GM18951 (cell line): Measurements from ENCODE around the gene NLGN1.

Experiments
- POLR2A ChIP-seq: IDR thresholded peaks from 4 replicates; pipeline ENCODE4 v1.6.1; 2011; ENCODE audit warnings: mild to moderate bottlenecking; ENCODE audit not compliant: insufficient read length, insufficient read depth; ENCODE audit errors: extremely low read depth
- in situ Hi-C: fragments of 300-500 bp; cut with MboI; formaldehyde crosslinking; loops from one replicate; pipeline ENCODE4 v1.12.0; 2022; ENCODE audit warnings: low sequenced_read_pairs, mixed read lengths, inconsistent platforms; ENCODE audit not compliant: unreplicated experiment

The NLGN1 gene

GRCh38 chr3:174125267-174125824, 727.8 kb downstream of the NLGN1 start:
- in situ Hi-C loops = no loop called here
- no peak for TF ChIP-seq POLR2A

- TF ChIP-seq POLR2A = no peak
- in situ Hi-C loops = no loop called here
These were observed 729.6 kb downstream of the NLGN1 start for GRCh38 chr3:174126990-174127758.

- in situ Hi-C loops = no loop called here
- no peak for TF ChIP-seq POLR2A
These were observed 734.5 kb downstream of the NLGN1 start for GRCh38 chr3:174132006-174132405.

GRCh38 chr3:174132421-174133042, 735.0 kb downstream of the NLGN1 start:
- in situ Hi-C loops = no loop called here
- TF ChIP-seq POLR2A = no peak

GRCh38 chr3:174146008-174146407, 748.5 kb downstream of the NLGN1 start:
- in situ Hi-C loops = no loop called here
- no peak for TF ChIP-seq POLR2A

- in situ Hi-C loops = no loop called here
- no peak for TF ChIP-seq POLR2A
These were observed 750.3 kb downstream of the NLGN1 start for GRCh38 chr3:174147798-174148197.

GRCh38 chr3:174153871-174154270, 756.3 kb downstream of the NLGN1 start:
- no peak for TF ChIP-seq POLR2A
- in situ Hi-C loops = no loop called here

- in situ Hi-C loops = no loop called here
- TF ChIP-seq POLR2A = no peak
These were observed 758.7 kb downstream of the NLGN1 start for GRCh38 chr3:174156200-174156599.

GRCh38 chr3:174158674-174159073, 761.1 kb downstream of the NLGN1 start:
- in situ Hi-C loops = no loop called here
- no peak for TF ChIP-seq POLR2A

- no peak for TF ChIP-seq POLR2A
- in situ Hi-C loops = no loop called here
These were observed 762.1 kb downstream of the NLGN1 start for GRCh38 chr3:174159604-174160003.

GRCh38 chr3:174162550-174162949, 765.0 kb downstream of the NLGN1 start:
- in situ Hi-C loops = no loop called here
- TF ChIP-seq POLR2A = no peak

- in situ Hi-C loops = no loop called here
- TF ChIP-seq POLR2A = no peak
These were observed 770.5 kb downstream of the NLGN1 start for GRCh38 chr3:174168026-174168425.

- TF ChIP-seq POLR2A = no peak
- in situ Hi-C loops = no loop called here
These were observed 771.2 kb downstream of the NLGN1 start for GRCh38 chr3:174168538-174169254.

- TF ChIP-seq POLR2A = no peak
- in situ Hi-C loops = no loop called here
These were observed 772.2 kb downstream of the NLGN1 start for GRCh38 chr3:174169736-174170135.

GRCh38 chr3:174170248-174170647, 772.7 kb downstream of the NLGN1 start:
- in situ Hi-C loops = no loop called here
- no peak for TF ChIP-seq POLR2A
